Measurements from ENCODE around the gene ISCA2.

ISCA2 gene

DNA sequence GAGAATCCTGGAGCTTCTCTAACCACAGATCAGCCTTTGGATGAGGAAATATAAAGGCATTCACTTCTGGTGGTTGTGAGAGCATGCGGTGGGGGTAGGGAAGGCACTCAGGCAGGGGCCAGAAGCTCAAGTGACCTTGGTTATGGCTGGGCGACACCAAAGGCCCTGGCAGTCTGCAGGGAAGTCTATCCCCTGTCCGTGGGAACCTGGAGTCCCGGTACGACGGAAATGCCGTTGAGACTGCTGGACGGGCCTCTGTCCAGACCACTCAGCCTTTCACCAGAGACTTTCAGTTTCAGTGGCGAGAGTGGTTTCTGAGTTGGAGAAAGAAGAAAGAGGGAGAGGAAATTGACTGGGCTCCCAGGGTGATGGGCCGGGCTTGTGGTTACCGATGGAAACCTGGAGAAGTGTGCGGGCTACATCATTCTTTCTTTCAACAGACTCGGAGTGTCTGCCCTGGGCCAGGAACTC lies 20.9 kb downstream of the ISCA2 start:
- no peak for DNase-seq (ENCODE audit: low spot score)
- Histone ChIP-seq H3K27ac (peak overlapping the region in 1 of 2 donors; percentile 78), H3K4me3 (no peak overlapping the region)
- TF ChIP-seq CTCF (IDR thresholded peaks at IDR 0.05) = no peak

DNA sequence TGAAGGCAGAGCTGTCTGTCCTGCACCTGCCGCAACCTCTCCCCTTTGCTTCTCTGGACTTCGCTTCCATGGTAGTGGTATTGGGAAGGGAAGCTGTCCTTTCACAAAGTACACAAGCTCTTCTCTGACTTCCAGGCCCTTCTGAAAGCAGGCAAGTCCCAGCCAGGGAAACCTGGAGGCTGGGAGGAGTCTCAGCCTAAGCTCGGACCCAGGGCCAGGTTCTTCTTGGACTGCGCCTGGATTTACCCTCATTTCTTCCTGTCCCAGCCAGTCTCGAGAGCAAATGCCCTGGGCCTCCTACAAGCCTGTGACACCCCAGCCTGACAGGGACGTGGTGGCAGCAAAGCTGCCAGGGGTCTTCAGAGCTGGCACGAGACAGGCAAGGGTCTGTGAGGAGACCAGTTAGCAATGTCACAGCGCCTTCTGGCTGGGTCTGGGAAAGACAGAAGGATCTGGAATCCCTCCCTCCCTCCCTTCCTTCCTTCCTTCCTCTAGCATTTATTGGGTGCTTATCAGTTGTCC lies 22.4 kb downstream of the ISCA2 start:
- Histone ChIP-seq H3K4me3 (no peak overlapping the region), H3K27ac (peak overlapping the region in 1 of 2 donors; percentile 49)
- no peak for DNase-seq (ENCODE audit: low spot score)
- TF ChIP-seq CTCF (IDR thresholded peaks at IDR 0.05) = no peak

DNA sequence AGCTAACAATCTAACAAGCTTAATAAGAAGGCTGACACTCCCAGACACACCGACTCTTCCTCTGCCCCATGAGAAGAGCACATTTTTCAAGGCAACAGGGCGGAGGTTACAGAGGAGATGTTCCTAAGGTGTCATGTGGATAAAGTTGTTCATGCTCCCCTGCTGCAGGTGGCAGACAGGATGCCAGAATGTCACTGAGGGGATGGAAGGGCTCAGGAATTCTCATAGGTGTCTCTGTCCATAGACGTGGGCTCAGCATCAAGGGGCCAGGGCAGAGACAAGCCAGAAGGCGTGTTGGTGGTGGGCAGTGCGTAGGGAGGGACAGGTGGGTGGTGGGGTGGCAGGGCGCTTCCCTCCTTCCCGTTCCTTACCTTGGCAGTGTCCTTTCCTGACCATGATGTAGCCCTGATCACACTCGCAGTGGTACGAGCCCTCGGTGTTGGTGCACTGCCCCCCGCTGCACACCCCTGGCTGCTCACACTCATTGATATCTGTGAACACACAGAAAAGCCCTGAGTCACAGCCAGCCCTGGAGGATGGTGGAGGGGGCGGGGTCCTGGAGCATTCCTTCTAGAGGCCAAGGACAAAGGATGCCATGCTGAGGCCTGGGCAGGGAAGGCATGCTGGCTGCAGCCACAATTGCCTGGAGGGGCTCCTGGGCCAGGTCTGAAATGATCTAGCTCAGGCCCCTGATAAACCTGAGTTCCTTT lies 23.0 kb downstream of the ISCA2 start:
- DNase-seq (ENCODE audit: low spot score) = no peak
- Histone ChIP-seq H3K27ac (peak overlapping the region in 1 of 2 donors; percentile 20), H3K4me3 (no peak overlapping the region)
- no peak for TF ChIP-seq CTCF (IDR thresholded peaks at IDR 0.05)

DNA sequence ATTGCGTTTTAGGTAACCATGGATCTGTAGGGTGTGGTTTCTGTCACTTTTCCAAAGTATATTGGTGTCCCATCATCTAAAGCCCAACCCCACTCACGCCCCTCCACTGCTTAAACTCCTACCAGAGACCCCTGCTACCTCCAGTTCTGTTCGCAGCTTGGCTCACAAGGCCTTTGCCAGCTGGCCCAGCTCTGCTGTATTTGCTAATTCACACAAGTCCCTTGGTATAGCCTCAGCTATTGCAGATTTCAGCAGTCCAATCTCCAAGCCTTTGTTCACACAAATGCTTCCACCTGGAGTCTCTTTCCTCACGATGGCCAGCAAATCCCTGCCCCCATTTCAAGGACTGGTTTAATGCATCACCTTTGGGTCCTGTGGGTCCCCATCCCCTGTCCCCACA lies 24.2 kb downstream of the ISCA2 start:
- Histone ChIP-seq H3K4me3 (no peak overlapping the region), H3K27ac (peak overlapping the region in 1 of 2 donors; percentile 20)
- DNase-seq (ENCODE audit: low spot score) = no peak
- TF ChIP-seq CTCF (IDR thresholded peaks at IDR 0.05) = no peak

GRCh38 chr14:74518221-74518620 lies 24.7 kb downstream of the ISCA2 start:
- no peak overlapping the region for H3K27ac ChIP-seq
- no peak for DNase-seq (ENCODE audit: low spot score)
- TF ChIP-seq CTCF (IDR thresholded peaks at IDR 0.05) = no peak
- no peak overlapping the region for H3K4me3 ChIP-seq

GRCh38 chr14:74519316-74520074 lies 25.9 kb downstream of the ISCA2 start:
- peak overlapping the region in 1 of 2 donors; percentile 13 for H3K27ac ChIP-seq
- DNase-seq (ENCODE audit: low spot score) = no peak
- no peak overlapping the region for H3K4me3 ChIP-seq
- no peak for TF ChIP-seq CTCF (IDR thresholded peaks at IDR 0.05)
